Activated T-helper 1 cell treated with anti-CD3 and anti-CD28 coated beads, Interleukin-2, amount 50 U/mL, for 16 hours (primary cell): ENCODE measurements around the gene NINJ2.
"Not testable (repeated sequence)": the region's sequence is repeated elsewhere in the genome, so short reads cannot be mapped to it uniquely, and the experiment has no call there.

Source experiments
- DNase-seq, 2 donors: peaks; one replicate each; pipeline ENCODE4 v3.0.0-alpha.2; 2020; ENCODE audit warnings: low read depth in 1 of 2, low spot score in 1 of 2

Gene NINJ2

GRCh38 chr12:663293-663871, at the start of gene NINJ2:
TSS of gene NINJ2 (minus strand) at chr12:663445. CDS start at chr12:663360, 85 bp downstream.
- no peak for DNase-seq

GRCh38 chr12:712172-712863, 49.1 kb upstream of the NINJ2 start:
- no peak for DNase-seq

- DNase-seq = no peak
Measured at GRCh38 chr12:709455-710020, 46.3 kb upstream of the NINJ2 start.

GRCh38 chr12:708084-708483, 44.8 kb upstream of the NINJ2 start:
- DNase-seq = not testable (repeated sequence)

GRCh38 chr12:704516-705242, 41.4 kb upstream of the NINJ2 start:
- no peak for DNase-seq

GRCh38 chr12:701896-702539, 38.8 kb upstream of the NINJ2 start:
- DNase-seq = no peak

GRCh38 chr12:700016-700415, 36.8 kb upstream of the NINJ2 start:
- DNase-seq = no peak

- DNase-seq = not testable (repeated sequence)
Measured at GRCh38 chr12:698222-698621, 35.0 kb upstream of the NINJ2 start.

- DNase-seq = no peak
Measured at GRCh38 chr12:697481-697880, 34.2 kb upstream of the NINJ2 start.

GRCh38 chr12:694734-695503, 31.7 kb upstream of the NINJ2 start:
- DNase-seq = no peak

GRCh38 chr12:693934-694533, 30.8 kb upstream of the NINJ2 start:
- DNase-seq = no peak

GRCh38 chr12:692274-692673, 29.0 kb upstream of the NINJ2 start:
- DNase-seq = no peak

GRCh38 chr12:690466-690865, 27.2 kb upstream of the NINJ2 start:
- no peak for DNase-seq

GRCh38 chr12:685388-685787, 22.1 kb upstream of the NINJ2 start:
- DNase-seq = peak; percentile 57 to 66

- DNase-seq = no peak
Measured at GRCh38 chr12:684416-684815, 21.2 kb upstream of the NINJ2 start.

- no peak for DNase-seq
Measured at GRCh38 chr12:681568-682256, 18.5 kb upstream of the NINJ2 start.

GRCh38 chr12:678747-679712, 15.8 kb upstream of the NINJ2 start:
- DNase-seq = no peak

- DNase-seq = no peak
Measured at GRCh38 chr12:675562-675961, 12.3 kb upstream of the NINJ2 start.
